Measurements from ENCODE around the gene GSTM2.

GSTM2 gene

GRCh38 chr1:109722908-109723691 is 55.2 kb downstream of the GSTM2 start:
- no peak for TF ChIP-seq CTCF (IDR thresholded peaks at IDR 0.05; ENCODE audit: low read depth, low read length)
- no peak for DNase-seq (ENCODE audit: extremely low read depth, low read depth)
